ENCODE data around the gene ANKFN1.

Gene ANKFN1

GRCh38 chr17:56177361-56177760 lies 24.1 kb downstream of the ANKFN1 start:
- no peak for DNase-seq (ENCODE audit: low read depth in 3 of 3)

GRCh38 chr17:56178203-56178602 lies 24.9 kb downstream of the ANKFN1 start:
- DNase-seq (ENCODE audit: low read depth in 3 of 3) = no peak

- DNase-seq (ENCODE audit: low read depth in 3 of 3) = no peak
Observed at GRCh38 chr17:56182081-56182480, 28.8 kb downstream of the ANKFN1 start.

- no peak for DNase-seq (ENCODE audit: low read depth in 3 of 3)
Observed at GRCh38 chr17:56184650-56185049, 31.4 kb downstream of the ANKFN1 start.

GRCh38 chr17:56185491-56186221 lies 32.4 kb downstream of the ANKFN1 start:
- no peak for DNase-seq (ENCODE audit: low read depth in 3 of 3)

- DNase-seq (ENCODE audit: low read depth in 3 of 3) = no peak
Observed at GRCh38 chr17:56186222-56186786, 33.0 kb downstream of the ANKFN1 start.

GRCh38 chr17:56203430-56203829 lies 50.2 kb downstream of the ANKFN1 start:
- DNase-seq (ENCODE audit: low read depth in 3 of 3) = no peak

GRCh38 chr17:56206351-56206750 lies 53.1 kb downstream of the ANKFN1 start:
- no peak for DNase-seq (ENCODE audit: low read depth in 3 of 3)

- no peak for DNase-seq (ENCODE audit: low read depth in 3 of 3)
Observed at GRCh38 chr17:56213031-56213430, 59.8 kb downstream of the ANKFN1 start.

GRCh38 chr17:56217921-56218320 lies 64.6 kb downstream of the ANKFN1 start:
- no peak for DNase-seq (ENCODE audit: low read depth in 3 of 3)

GRCh38 chr17:56222255-56222654 lies 69.0 kb downstream of the ANKFN1 start:
- DNase-seq (ENCODE audit: low read depth in 3 of 3) = no peak

GRCh38 chr17:56230660-56231059 lies 77.4 kb downstream of the ANKFN1 start:
- no peak for DNase-seq (ENCODE audit: low read depth in 3 of 3)

GRCh38 chr17:56231252-56231651 lies 78.0 kb downstream of the ANKFN1 start:
- DNase-seq (ENCODE audit: low read depth in 3 of 3) = no peak

- no peak for DNase-seq (ENCODE audit: low read depth in 3 of 3)
Observed at GRCh38 chr17:56231693-56232092, 78.4 kb downstream of the ANKFN1 start.

- no peak for DNase-seq (ENCODE audit: low read depth in 3 of 3)
Observed at GRCh38 chr17:56244268-56244890, 91.1 kb downstream of the ANKFN1 start.

- DNase-seq (ENCODE audit: low read depth in 3 of 3) = no peak
Observed at GRCh38 chr17:56247816-56248215, 94.5 kb downstream of the ANKFN1 start.

- no peak for DNase-seq (ENCODE audit: low read depth in 3 of 3)
Observed at GRCh38 chr17:56257075-56257474, 103.8 kb downstream of the ANKFN1 start.

- no peak for DNase-seq (ENCODE audit: low read depth in 3 of 3)
Observed at GRCh38 chr17:56260376-56261002, 107.2 kb downstream of the ANKFN1 start.

GRCh38 chr17:56262803-56263202 lies 109.5 kb downstream of the ANKFN1 start:
- no peak for DNase-seq (ENCODE audit: low read depth in 3 of 3)

- no peak for DNase-seq (ENCODE audit: low read depth in 3 of 3)
Observed at GRCh38 chr17:56269556-56270389, 116.5 kb downstream of the ANKFN1 start.

GRCh38 chr17:56274491-56274890 lies 121.2 kb downstream of the ANKFN1 start:
- no peak for DNase-seq (ENCODE audit: low read depth in 3 of 3)

- DNase-seq (ENCODE audit: low read depth in 3 of 3) = no peak
Observed at GRCh38 chr17:56284482-56284881, 131.2 kb downstream of the ANKFN1 start.

All from stimulated activated CD4-positive, alpha-beta T cell treated with anti-CD3 and anti-CD28 coated beads, TNF-alpha, amount 100 ng/mL, for 48 hours (primary cell).